Middle frontal gyrus (tissue), 1 donor: Measurements from ENCODE around the gene MLXIP.
A peak's percentile ranks its signal among the peaks of the same experiment; 100 is the strongest.
"Not testable (repeated sequence)": the region's sequence is repeated elsewhere in the genome, so short reads cannot be mapped to it uniquely, and the experiment has no call there.

Experiments used
- DNase-seq: peaks from one replicate; pipeline ENCODE4 v3.0.0-alpha.2; 2015; ENCODE audit warnings: low spot score; ENCODE audit errors: extremely low spot score

The MLXIP gene

GRCh38 chr12:122094735-122095631, 16.4 kb downstream of the MLXIP start:
- no peak for DNase-seq

GRCh38 chr12:122096014-122096413, 17.5 kb downstream of the MLXIP start:
- no peak for DNase-seq

GRCh38 chr12:122096591-122097149, 18.1 kb downstream of the MLXIP start:
- no peak for DNase-seq

GRCh38 chr12:122097584-122097926, 19.0 kb downstream of the MLXIP start:
- DNase-seq = no peak

- DNase-seq = no peak
Observed at GRCh38 chr12:122097927-122098756, 19.6 kb downstream of the MLXIP start.

- DNase-seq = no peak
Observed at GRCh38 chr12:122099280-122099749, 20.8 kb downstream of the MLXIP start.

- no peak for DNase-seq
Observed at GRCh38 chr12:122099856-122100255, 21.3 kb downstream of the MLXIP start.

- no peak for DNase-seq
Observed at GRCh38 chr12:122100568-122100967, 22.0 kb downstream of the MLXIP start.

- DNase-seq = no peak
Observed at GRCh38 chr12:122102331-122102730, 23.8 kb downstream of the MLXIP start.

GRCh38 chr12:122104844-122105243, 26.3 kb downstream of the MLXIP start:
- no peak for DNase-seq

- not testable (repeated sequence) for DNase-seq
Observed at GRCh38 chr12:122105496-122105895, 26.9 kb downstream of the MLXIP start.

- DNase-seq = no peak
Observed at GRCh38 chr12:122106843-122107242, 28.3 kb downstream of the MLXIP start.

GRCh38 chr12:122107261-122107660, 28.7 kb downstream of the MLXIP start:
- no peak for DNase-seq

GRCh38 chr12:122111089-122111641, 32.6 kb downstream of the MLXIP start:
- no peak for DNase-seq

- DNase-seq = peak; percentile 70
Observed at GRCh38 chr12:122116707-122117535, 38.4 kb downstream of the MLXIP start.

- no peak for DNase-seq
Observed at GRCh38 chr12:122117979-122118378, 39.4 kb downstream of the MLXIP start.

GRCh38 chr12:122121341-122121740, 42.8 kb downstream of the MLXIP start:
- DNase-seq = not testable (repeated sequence)

GRCh38 chr12:122121745-122122144, 43.2 kb downstream of the MLXIP start:
- no peak for DNase-seq

GRCh38 chr12:122123051-122123760, 44.6 kb downstream of the MLXIP start:
- DNase-seq = peak; percentile 58

GRCh38 chr12:122123761-122124145, 45.2 kb downstream of the MLXIP start:
- no peak for DNase-seq
